Suprapubic skin (tissue), 4 donors: ENCODE data around the gene SLC4A8. TPM values are rescaled to one million over a fixed set of nuclear protein-coding genes. Genes with fewer than 3 reads are reported as not detected.

Experiments used
- DNase-seq, 2 donors: peaks; one replicate each; pipeline ENCODE4 v3.0.0-alpha.2; 2019; ENCODE audit warnings: low spot score in 2 of 2
- H3K27ac ChIP-seq: fragments of 200-600 bp; sonication (generic); one replicate; pipeline ENCODE4 v1.5.1; 2019
- H3K27me3 ChIP-seq: fragments of 200-600 bp; sonication (generic); one replicate; pipeline ENCODE4 v1.5.1; 2019
- H3K36me3 ChIP-seq: fragments of 200-600 bp; sonication (generic); one replicate; pipeline ENCODE4 v1.5.1; 2019
- H3K4me1 ChIP-seq: fragments of 200-600 bp; sonication (generic); one replicate; pipeline ENCODE4 v1.5.1; 2019
- H3K4me3 ChIP-seq: fragments of 200-600 bp; sonication (generic); one replicate; pipeline ENCODE4 v1.5.1; 2019; ENCODE audit warnings: mild to moderate bottlenecking
- H3K9me3 ChIP-seq: fragments of 200-600 bp; sonication (generic); one replicate; pipeline ENCODE4 v1.5.1; 2019
- CTCF ChIP-seq, 2 donors: fragments of 200-600 bp in 1 of 2; fragments of 450-650 bp in 1 of 2; sonication (generic) in 1 of 2; IDR thresholded peaks; one replicate each; pipeline ENCODE4 v1.5.1; 2016 to 2019; ENCODE audit warnings: antibody characterized with exemption in 2 of 2, mild to moderate bottlenecking in 1 of 2, moderate library complexity in 1 of 2
- EP300 ChIP-seq: sonication (generic); formaldehyde crosslinking; IDR thresholded peaks from one replicate; pipeline ENCODE4 v1.6.1; 2017; ENCODE audit warnings: antibody characterized with exemption
- POLR2A ChIP-seq, 2 donors: fragments of 450-650 bp; IDR thresholded peaks; one replicate each; pipeline ENCODE4 v1.6.1; 2017; ENCODE audit warnings: antibody characterized with exemption in 2 of 2, mild to moderate bottlenecking in 2 of 2, moderate library complexity in 2 of 2
- POLR2AphosphoS5 ChIP-seq, 3 donors: sonication (generic); formaldehyde crosslinking; IDR thresholded peaks; one replicate each; pipeline ENCODE4 v1.6.1; 2017; ENCODE audit warnings: antibody characterized with exemption in 3 of 3
- WGBS: methylation state at CpG from one replicate; pipeline ENCODE4 v1.1.5; 2018; 5-methylcytosine and 5-hydroxymethylcytosine counted together
- total RNA-seq, 4 donors: library from RNA; depleted of rRNA; stranded (reverse); fragments of >200 nt; gene quantifications; one replicate each; pipeline ENCODE4 v1.1.0, GENCODE V29; 2016

SLC4A8 gene
- total RNA-seq, 4 donors from 2014 or later = 1.1 to 2.2 TPM; not detected in 2

DNA sequence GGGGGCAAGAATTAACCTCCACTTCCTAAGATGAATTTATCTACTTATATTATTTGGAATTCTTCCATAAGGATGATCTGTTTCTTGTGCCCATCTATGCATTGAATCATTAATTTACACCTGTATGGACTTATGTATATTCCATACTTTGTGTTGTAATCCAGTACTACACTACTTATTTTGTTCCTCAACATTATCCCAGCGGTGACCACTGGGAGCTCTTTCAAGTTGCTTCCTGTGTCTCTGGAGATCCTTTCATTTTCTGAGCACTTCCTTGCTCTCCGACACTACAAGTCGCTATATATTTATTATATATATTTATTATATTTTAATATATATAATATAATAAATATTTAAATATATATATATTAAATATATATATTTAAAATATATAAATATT lies 111.5 kb downstream of the SLC4A8 start:
- H3K36me3 ChIP-seq = no peaks in the 10 kb centered on the region
- H3K4me1 ChIP-seq = no peaks in the 10 kb centered on the region
- WGBS = 89% methylated on average over 3 of the region's 3 CpGs
- peaks cover 34% of the 10 kb centered on the region for H3K27me3 ChIP-seq
- H3K27ac ChIP-seq = no peak overlapping the region
- no peak for DNase-seq
- H3K4me3 ChIP-seq = no peak overlapping the region
- H3K9me3 ChIP-seq = no peaks in the 10 kb centered on the region
- TF ChIP-seq CTCF (IDR thresholded peaks at IDR 0.05) (no peak), POLR2A (IDR thresholded peaks at IDR 0.05) (no peak), EP300 (no peak)

- Histone ChIP-seq H3K4me3 (no peak overlapping the region), H3K27me3 (peaks cover 38% of the 10 kb centered on the region), H3K9me3 (no peaks in the 10 kb centered on the region), H3K36me3 (no peaks in the 10 kb centered on the region), H3K4me1 (no peaks in the 10 kb centered on the region), H3K27ac (no peak overlapping the region)
- no peak for TF ChIP-seq POLR2AphosphoS5 (IDR thresholded peaks at IDR 0.05)
- DNase-seq = no peak
- 78% methylated on average over 8 of the region's 8 CpGs for WGBS
Observed at GRCh38 chr12:51538149-51538548, 113.5 kb downstream of the SLC4A8 start.

DNA sequence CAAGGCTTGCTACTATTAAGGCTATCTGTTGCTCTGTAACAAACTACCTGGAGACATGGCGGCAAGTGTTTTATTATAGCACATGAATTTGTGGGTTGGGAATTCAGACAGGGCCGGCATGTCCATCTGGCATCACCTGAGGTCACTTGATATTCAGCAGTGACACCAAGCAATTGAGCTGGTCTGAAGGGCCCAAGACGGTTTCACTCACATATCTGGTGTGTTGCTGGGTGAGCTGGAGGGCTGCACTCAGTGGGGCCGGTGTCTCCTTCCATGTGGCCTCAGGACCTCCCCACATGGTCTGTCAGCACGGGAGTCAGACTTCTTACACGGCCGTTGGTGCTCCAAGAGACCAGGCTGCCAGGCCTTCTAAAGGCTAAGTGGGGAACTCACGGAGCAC lies 114.0 kb downstream of the SLC4A8 start:
- TF ChIP-seq EP300 (no peak), CTCF (IDR thresholded peaks at IDR 0.05) (no peak), POLR2A (IDR thresholded peaks at IDR 0.05) (no peak), POLR2AphosphoS5 (IDR thresholded peaks at IDR 0.05) (no peak)
- DNase-seq = no peak
- peaks cover 41% of the 10 kb centered on the region for H3K27me3 ChIP-seq
- H3K36me3 ChIP-seq = no peaks in the 10 kb centered on the region
- H3K27ac ChIP-seq = no peak overlapping the region
- 95% methylated on average over 4 of the region's 8 CpGs for WGBS
- H3K4me3 ChIP-seq = no peak overlapping the region
- no peaks in the 10 kb centered on the region for H3K4me1 ChIP-seq
- no peaks in the 10 kb centered on the region for H3K9me3 ChIP-seq

DNA sequence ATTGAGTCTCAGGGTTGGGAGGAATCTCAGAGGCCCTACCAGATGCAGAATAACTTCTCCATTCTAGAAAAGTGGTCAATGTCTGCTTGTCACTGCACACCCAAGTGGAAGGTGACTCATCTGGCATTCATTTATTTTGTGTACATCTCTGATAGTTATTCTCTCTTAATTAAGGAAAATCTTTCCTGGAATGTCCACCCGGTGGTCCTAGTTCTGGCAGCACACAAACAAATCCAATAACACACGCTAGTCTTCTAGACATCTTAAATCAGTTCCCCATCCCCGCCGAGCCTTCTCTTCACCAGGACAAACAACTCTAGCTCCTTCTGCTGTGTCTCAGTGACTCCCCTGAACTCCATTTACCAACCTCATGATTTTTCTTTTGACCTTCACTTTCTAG lies 116.4 kb downstream of the SLC4A8 start:
- Histone ChIP-seq H3K27ac (no peak overlapping the region), H3K9me3 (no peaks in the 10 kb centered on the region), H3K36me3 (no peaks in the 10 kb centered on the region), H3K27me3 (peaks cover 28% of the 10 kb centered on the region), H3K4me1 (no peaks in the 10 kb centered on the region), H3K4me3 (no peak overlapping the region)
- WGBS = 81% methylated on average over 4 of the region's 4 CpGs
- no peak for TF ChIP-seq EP300
- no peak for TF ChIP-seq CTCF (IDR thresholded peaks at IDR 0.05)
- no peak for TF ChIP-seq POLR2A (IDR thresholded peaks at IDR 0.05)
- no peak for DNase-seq

DNA sequence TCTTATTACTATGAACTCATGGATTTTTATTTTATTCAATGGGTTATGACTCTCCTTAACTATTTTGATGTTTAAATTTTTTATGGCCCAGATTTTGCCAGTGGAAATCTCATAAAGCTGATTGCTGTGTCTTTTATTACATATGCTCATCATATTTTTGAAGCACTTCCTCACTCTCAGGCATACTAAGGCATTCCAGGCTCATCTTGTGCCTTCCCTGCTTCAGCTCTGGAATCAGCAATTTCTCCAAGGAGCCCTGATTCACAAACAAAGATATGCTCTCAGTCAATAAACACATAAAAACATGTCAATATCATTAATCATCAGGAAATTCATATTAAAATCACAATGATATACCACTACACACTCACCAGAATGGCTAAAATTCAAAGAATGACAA lies 121.5 kb downstream of the SLC4A8 start:
- TF ChIP-seq POLR2A (IDR thresholded peaks at IDR 0.05) = no peak
- TF ChIP-seq POLR2AphosphoS5 (IDR thresholded peaks at IDR 0.05) = no peak
- no peak for TF ChIP-seq CTCF (IDR thresholded peaks at IDR 0.05)
- TF ChIP-seq EP300 = no peak
- Histone ChIP-seq H3K27ac (no peak overlapping the region), H3K4me1 (no peaks in the 10 kb centered on the region), H3K4me3 (no peak overlapping the region), H3K36me3 (no peaks in the 10 kb centered on the region), H3K9me3 (no peaks in the 10 kb centered on the region), H3K27me3 (peaks cover 20% of the 10 kb centered on the region)
- no peak for DNase-seq

- no peaks in the 10 kb centered on the region for H3K9me3 ChIP-seq
- no peak for DNase-seq
- H3K36me3 ChIP-seq = no peaks in the 10 kb centered on the region
- H3K4me3 ChIP-seq = no peak overlapping the region
- no peaks in the 10 kb centered on the region for H3K4me1 ChIP-seq
- H3K27me3 ChIP-seq = peaks cover 16% of the 10 kb centered on the region
- TF ChIP-seq CTCF (IDR thresholded peaks at IDR 0.05) (no peak), POLR2AphosphoS5 (IDR thresholded peaks at IDR 0.05) (no peak), EP300 (no peak), POLR2A (IDR thresholded peaks at IDR 0.05) (no peak)
- 86% methylated on average over 6 of the region's 6 CpGs for WGBS
- no peak overlapping the region for H3K27ac ChIP-seq
Observed at GRCh38 chr12:51547606-51548005, 123.0 kb downstream of the SLC4A8 start.
